ENCODE data around the gene PLPP3.

PLPP3 gene

DNA sequence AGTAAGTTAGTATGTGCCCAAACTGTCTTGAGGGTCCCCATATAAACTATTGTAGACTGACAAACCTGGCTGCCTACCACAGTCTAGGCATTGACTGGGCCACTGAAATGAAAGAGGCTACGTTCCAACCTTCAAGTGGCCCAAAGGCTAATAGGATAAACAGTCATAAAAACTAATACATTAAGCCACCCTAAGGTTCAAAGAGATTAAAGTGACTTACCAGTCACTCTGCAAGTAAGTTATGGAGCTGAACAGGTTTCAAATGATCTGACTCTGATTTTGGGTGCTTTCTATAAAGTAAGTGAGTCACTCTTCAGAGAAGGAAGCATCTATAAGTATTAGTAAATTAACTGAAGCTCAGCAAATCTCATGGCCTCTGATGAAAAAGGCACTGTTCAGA lies 38.0 kb downstream of the PLPP3 start:
- no peak overlapping the region for H3K4me3 ChIP-seq (ENCODE audit: control insufficient read depth, low read depth, low read length)
- no peak for DNase-seq (ENCODE audit: low read depth)
- TF ChIP-seq, protein P1, sequence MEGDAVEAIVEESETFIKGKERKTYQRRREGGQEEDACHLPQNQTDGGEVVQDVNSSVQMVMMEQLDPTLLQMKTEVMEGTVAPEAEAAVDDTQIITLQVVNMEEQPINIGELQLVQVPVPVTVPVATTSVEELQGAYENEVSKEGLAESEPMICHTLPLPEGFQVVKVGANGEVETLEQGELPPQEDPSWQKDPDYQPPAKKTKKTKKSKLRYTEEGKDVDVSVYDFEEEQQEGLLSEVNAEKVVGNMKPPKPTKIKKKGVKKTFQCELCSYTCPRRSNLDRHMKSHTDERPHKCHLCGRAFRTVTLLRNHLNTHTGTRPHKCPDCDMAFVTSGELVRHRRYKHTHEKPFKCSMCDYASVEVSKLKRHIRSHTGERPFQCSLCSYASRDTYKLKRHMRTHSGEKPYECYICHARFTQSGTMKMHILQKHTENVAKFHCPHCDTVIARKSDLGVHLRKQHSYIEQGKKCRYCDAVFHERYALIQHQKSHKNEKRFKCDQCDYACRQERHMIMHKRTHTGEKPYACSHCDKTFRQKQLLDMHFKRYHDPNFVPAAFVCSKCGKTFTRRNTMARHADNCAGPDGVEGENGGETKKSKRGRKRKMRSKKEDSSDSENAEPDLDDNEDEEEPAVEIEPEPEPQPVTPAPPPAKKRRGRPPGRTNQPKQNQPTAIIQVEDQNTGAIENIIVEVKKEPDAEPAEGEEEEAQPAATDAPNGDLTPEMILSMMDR (conservative IDR thresholded peaks at IDR 0.05; ENCODE audit: control insufficient read depth, insufficient read depth, low read depth, low read length) = no peak

DNA sequence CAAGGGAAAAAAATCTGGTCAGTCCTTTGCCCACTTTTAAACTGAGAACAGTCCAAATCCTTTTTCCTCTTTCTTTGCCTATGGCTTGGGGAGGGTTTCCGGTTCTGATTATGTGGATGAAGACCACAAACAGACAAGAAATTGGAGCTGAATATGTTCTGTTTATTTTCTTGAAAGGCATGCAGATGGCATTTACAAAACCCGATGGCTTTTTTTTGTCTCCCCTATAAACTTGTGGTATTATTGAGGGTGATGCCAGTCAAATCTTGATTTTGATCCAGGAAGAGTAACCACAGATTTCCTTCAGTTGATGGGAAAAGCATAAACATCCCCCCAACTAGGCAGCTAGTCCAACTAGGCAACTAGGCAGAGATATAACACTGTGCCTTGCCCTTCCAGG lies 38.9 kb downstream of the PLPP3 start:
- no peak overlapping the region for H3K4me3 ChIP-seq (ENCODE audit: control insufficient read depth, low read depth, low read length)
- TF ChIP-seq, protein P1 (conservative IDR thresholded peaks at IDR 0.05; ENCODE audit: control insufficient read depth, insufficient read depth, low read depth, low read length) = no peak
- DNase-seq (ENCODE audit: low read depth) = no peak

DNA sequence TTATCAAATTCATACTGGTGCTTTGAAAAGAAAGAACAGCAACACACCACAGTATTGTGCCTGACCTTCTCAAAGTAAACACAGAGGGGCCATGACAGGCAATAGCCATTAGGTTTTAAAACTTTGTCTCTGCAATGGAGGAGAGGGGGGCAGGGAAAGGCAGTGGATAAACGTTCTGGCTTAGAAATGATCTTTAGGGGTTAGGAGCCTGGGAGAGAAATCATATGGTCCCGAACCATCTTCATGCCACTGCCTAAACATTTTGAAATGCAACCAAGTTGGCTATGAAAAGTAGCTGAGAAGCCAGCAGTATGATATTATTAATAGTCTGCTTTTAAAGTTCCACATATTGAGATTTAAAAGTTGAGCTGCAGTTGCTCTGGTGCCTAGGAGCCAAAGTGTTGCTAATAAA lies 39.8 kb downstream of the PLPP3 start:
- TF ChIP-seq, protein P1 (conservative IDR thresholded peaks at IDR 0.05; ENCODE audit: control insufficient read depth, insufficient read depth, low read depth, low read length) = no peak
- no peak overlapping the region for H3K4me3 ChIP-seq (ENCODE audit: control insufficient read depth, low read depth, low read length)
- no peak for DNase-seq (ENCODE audit: low read depth)

DNA sequence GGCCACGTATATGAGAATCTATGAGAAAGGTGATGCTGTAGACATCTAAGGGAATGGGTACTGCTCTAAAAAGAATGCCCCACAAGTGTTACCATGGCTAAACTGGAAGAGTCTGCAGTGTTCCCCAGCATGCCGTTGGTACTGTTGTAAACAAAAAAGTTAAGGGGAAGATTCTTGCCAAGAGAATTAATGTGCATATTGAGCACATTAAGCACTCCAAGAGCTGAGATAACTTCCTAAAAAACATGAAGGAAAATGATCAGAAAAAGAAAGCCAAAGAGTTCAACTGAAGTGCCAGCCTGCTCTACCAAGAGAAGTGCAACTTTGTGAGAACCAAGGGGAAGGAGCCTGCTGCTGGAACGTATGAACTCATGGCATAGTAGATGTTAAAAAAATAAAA lies 40.8 kb downstream of the PLPP3 start:
- TF ChIP-seq, protein P1 (conservative IDR thresholded peaks at IDR 0.05; ENCODE audit: control insufficient read depth, insufficient read depth, low read depth, low read length) = no peak
- no peak overlapping the region for H3K4me3 ChIP-seq (ENCODE audit: control insufficient read depth, low read depth, low read length)
- no peak for DNase-seq (ENCODE audit: low read depth)

DNA sequence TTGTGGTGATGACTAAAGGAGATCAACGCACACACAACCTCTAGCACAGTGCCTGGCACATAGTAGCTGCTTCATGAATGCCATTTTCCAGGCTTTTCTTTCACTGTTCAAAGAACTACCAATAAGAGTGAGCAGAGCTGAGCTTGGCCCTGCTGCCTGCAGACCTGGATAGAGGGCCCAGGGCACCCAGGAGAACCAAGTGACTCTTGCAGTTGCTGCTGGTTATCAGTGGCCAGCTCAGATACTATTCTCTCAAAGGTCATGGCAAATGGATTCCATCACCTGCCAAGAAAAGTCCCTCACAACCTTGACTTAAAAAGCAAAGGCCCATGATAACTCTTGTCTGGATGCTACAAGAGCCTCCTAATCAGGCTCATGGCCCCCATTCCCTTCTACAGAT lies 41.7 kb downstream of the PLPP3 start:
- H3K4me3 ChIP-seq (ENCODE audit: control insufficient read depth, low read depth, low read length) = no peak overlapping the region
- TF ChIP-seq, protein P1 (conservative IDR thresholded peaks at IDR 0.05; ENCODE audit: control insufficient read depth, insufficient read depth, low read depth, low read length) = no peak
- no peak for DNase-seq (ENCODE audit: low read depth)

DNA sequence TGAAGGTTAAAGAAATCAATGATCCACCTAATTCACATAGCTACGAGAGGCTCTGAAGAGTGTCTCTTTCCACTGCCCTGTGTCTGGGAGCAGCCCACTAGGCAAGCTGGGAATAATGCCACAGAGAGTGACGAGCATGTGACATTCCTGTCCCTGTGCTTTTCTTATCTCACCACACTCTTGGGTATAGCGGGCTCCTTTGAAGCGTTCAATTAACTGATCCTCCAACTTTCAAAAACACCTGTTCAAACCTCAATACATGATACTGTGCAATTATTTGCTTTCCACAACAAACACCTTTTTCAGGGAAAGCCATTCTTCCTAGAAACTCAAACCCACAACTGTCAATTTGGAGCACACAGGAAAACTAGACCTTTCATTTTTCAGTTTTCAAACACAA lies 43.4 kb downstream of the PLPP3 start:
- H3K4me3 ChIP-seq (ENCODE audit: control insufficient read depth, low read depth, low read length) = no peak overlapping the region
- TF ChIP-seq, protein P1 (conservative IDR thresholded peaks at IDR 0.05; ENCODE audit: control insufficient read depth, insufficient read depth, low read depth, low read length) = no peak
- DNase-seq (ENCODE audit: low read depth) = no peak

DNA sequence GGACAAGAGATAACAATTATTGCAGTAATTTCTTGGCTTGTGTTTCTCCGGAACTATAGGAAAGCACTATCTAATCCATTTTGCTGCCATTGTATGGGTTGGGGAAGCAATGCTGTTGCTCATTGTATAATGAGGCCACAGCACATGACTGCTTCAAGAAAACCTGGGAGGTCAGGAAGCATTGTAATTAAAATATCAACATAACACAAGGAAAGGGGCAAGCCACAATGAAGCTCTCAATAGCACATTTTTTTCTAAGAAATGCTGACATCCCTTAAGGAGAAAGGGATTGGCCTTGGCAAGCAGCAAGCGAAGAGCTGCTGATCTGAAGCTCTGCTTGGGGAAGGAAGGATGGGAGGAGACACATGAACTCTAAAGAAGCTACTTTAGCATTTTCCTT lies 44.0 kb downstream of the PLPP3 start:
- no peak overlapping the region for H3K4me3 ChIP-seq (ENCODE audit: control insufficient read depth, low read depth, low read length)
- DNase-seq (ENCODE audit: low read depth) = no peak
- TF ChIP-seq, protein P1 (conservative IDR thresholded peaks at IDR 0.05; ENCODE audit: control insufficient read depth, insufficient read depth, low read depth, low read length) = no peak

All from fibroblast of mammary gland (primary cell).